ENCODE measurements around the gene LRRC8D. TPM values are rescaled to one million over a fixed set of nuclear protein-coding genes. Genes with fewer than 3 reads are reported as not detected.

Gene LRRC8D
- total RNA-seq, 3 donors from 2014 or later (not counting 1 experiment from before 2014, with no cell fraction given): 16.2 to 26.2 (median 17.1) TPM

DNA sequence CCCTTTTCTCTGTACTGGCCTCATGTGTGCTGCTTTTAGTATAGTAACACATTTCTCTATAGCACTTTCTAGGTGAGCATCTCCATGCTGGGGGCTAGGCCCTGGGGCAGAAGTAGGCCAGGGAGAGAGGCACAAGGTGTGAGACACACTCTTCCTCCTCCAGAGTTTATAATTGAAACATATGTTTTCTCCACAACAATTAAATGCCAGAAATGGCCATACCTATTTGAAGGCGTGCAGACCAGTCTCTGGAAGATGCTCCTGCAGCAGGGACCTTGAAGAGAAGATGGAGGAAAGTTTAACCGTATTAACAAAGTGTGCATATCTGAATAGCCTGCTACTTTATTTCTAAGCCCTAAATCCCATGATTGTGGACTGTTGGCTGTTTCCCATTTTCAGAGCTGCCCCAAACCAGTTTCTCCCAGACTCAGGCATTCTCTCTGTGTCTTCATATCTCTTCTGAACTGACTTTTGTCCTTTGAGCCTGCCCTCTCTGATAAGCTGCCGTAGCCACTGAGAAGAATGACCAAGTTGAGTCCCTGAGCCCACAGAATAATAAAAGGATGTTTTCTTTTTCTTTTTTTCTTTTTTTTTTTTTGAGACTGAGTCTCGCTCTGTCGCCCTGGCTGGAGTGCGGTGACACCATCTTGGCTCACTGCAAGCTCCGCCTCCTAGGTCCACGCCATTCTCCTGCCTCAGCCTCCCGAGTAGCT is 81.3 kb downstream of the LRRC8D start:
- H3K27ac Mint-ChIP-seq: no peak overlapping the region
- no peak for DNase-seq
- H3K27me3 Mint-ChIP-seq (ENCODE audit: low read depth in 2 of 2): no peaks in the 10 kb centered on the region
- peaks cover 7% of the 10 kb centered on the region for H3K4me1 ChIP-seq (ENCODE audit: control insufficient read depth, insufficient read depth, low read length)
- H3K9me3 ChIP-seq (ENCODE audit: control insufficient read depth, insufficient read depth, low read length): no peaks in the 10 kb centered on the region
- peaks cover 3% of the 10 kb centered on the region for H3K36me3 ChIP-seq (ENCODE audit: control insufficient read depth, insufficient read depth, low read length)
- H3K27me3 ChIP-seq (ENCODE audit: control insufficient read depth, insufficient read depth, low read length): no peaks in the 10 kb centered on the region
- ATAC-seq: no peak
- intact Hi-C loops (cut with micrococcal nuclease): no loop called here
- no peak overlapping the region for H3K4me3 ChIP-seq (ENCODE audit: low read length)
- H3K36me3 Mint-ChIP-seq: no peaks in the 10 kb centered on the region
- 97% methylated on average over 9 of the region's 9 CpGs for WGBS (ENCODE audit: insufficient coverage)
- no peak overlapping the region for H3K4me3 Mint-ChIP-seq
- no peaks in the 10 kb centered on the region for H3K9me3 Mint-ChIP-seq
- H3K4me1 Mint-ChIP-seq: peaks cover 36 to 42% of the 10 kb centered on the region in 2 donors
- H3K27ac ChIP-seq (ENCODE audit: low read length): no peak overlapping the region
- TF ChIP-seq, protein P1, sequence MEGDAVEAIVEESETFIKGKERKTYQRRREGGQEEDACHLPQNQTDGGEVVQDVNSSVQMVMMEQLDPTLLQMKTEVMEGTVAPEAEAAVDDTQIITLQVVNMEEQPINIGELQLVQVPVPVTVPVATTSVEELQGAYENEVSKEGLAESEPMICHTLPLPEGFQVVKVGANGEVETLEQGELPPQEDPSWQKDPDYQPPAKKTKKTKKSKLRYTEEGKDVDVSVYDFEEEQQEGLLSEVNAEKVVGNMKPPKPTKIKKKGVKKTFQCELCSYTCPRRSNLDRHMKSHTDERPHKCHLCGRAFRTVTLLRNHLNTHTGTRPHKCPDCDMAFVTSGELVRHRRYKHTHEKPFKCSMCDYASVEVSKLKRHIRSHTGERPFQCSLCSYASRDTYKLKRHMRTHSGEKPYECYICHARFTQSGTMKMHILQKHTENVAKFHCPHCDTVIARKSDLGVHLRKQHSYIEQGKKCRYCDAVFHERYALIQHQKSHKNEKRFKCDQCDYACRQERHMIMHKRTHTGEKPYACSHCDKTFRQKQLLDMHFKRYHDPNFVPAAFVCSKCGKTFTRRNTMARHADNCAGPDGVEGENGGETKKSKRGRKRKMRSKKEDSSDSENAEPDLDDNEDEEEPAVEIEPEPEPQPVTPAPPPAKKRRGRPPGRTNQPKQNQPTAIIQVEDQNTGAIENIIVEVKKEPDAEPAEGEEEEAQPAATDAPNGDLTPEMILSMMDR (IDR thresholded peaks at IDR 0.05): no peak

DNA sequence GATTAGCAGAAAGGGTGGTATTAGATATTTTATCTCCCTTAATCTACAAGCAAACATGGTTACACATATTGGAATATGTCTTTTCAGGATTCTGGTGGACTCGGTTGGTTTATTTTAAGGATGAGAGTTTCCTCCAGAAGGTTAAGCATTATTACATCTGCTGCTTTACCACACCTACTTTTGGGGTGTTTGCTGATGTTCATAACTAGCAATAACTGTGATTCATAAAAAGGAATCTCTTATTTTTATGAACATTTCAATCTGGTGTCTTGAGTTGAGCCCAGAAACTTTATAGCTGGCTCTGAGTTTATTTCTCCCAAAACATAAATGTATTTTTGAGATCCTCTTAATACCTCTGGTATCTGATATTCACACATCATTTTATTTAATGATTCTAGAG is 82.7 kb downstream of the LRRC8D start:
- Histone ChIP-seq H3K9me3 (ENCODE audit: control insufficient read depth, insufficient read depth, low read length) (no peaks in the 10 kb centered on the region), H3K4me1 (ENCODE audit: control insufficient read depth, insufficient read depth, low read length) (peaks cover 7% of the 10 kb centered on the region), H3K27ac (ENCODE audit: low read length) (no peak overlapping the region), H3K36me3 (ENCODE audit: control insufficient read depth, insufficient read depth, low read length) (peaks cover 3% of the 10 kb centered on the region), H3K4me3 (ENCODE audit: low read length) (no peak overlapping the region), H3K27me3 (ENCODE audit: control insufficient read depth, insufficient read depth, low read length) (no peaks in the 10 kb centered on the region)
- no peaks in the 10 kb centered on the region for H3K36me3 Mint-ChIP-seq
- intact Hi-C loops (cut with micrococcal nuclease): no loop called here
- H3K4me1 Mint-ChIP-seq: peaks cover 39% of the 10 kb centered on the region in 2 donors
- WGBS (ENCODE audit: insufficient coverage): no CpG with 5 or more reads among the region's 1 CpG
- no peak overlapping the region for H3K4me3 Mint-ChIP-seq
- ATAC-seq: no peak
- H3K27me3 Mint-ChIP-seq (ENCODE audit: low read depth in 2 of 2): no peaks in the 10 kb centered on the region
- no peaks in the 10 kb centered on the region for H3K9me3 Mint-ChIP-seq
- TF ChIP-seq, protein P1 (IDR thresholded peaks at IDR 0.05): no peak
- DNase-seq: no peak
- H3K27ac Mint-ChIP-seq: no peak overlapping the region

DNA sequence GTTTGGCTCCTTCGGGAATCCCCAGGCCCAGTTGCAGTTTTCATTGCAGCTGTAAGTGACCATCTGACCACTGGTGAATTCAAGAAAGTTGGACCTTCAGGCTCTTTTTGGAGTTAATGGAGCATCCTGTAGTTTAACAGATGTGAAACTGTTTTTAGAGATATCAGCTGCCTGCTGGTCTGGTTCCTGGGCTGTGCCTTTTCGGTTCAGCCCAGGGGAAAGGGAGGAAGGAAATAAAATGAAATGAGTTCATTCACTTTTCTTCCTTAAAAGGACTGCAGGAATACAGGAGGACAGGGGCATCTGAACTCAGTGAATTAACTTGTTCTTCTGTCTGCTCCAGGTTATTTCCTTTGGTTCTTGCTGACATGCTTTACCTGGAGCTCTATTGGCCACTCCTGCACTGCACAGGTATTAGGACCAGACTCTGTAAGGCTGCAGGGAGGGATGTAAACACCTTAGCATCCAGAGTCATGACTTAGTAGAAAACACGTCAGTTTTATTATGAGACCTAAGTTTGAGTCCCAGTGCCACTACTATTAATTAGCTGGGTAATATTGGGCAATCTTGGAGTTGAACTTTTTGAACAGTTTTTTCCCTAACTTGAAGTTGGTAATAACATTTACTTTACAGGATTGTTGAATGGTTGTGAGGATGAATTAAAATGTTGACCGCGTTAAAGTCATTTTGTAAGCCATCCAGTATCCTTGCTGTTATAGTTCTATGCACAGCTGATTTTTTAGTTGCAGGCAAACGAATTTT is 83.6 kb downstream of the LRRC8D start:
- no peak overlapping the region for H3K4me3 ChIP-seq (ENCODE audit: low read length)
- intact Hi-C loops (cut with micrococcal nuclease): no loop called here
- no peak overlapping the region for H3K27ac ChIP-seq (ENCODE audit: low read length)
- H3K9me3 Mint-ChIP-seq: no peaks in the 10 kb centered on the region
- no peaks in the 10 kb centered on the region for H3K36me3 Mint-ChIP-seq
- 60% methylated on average over 6 of the region's 6 CpGs for WGBS (ENCODE audit: insufficient coverage)
- TF ChIP-seq, protein P1 (IDR thresholded peaks at IDR 0.05): no peak
- no peak overlapping the region for H3K27ac Mint-ChIP-seq
- no peaks in the 10 kb centered on the region for H3K27me3 ChIP-seq (ENCODE audit: control insufficient read depth, insufficient read depth, low read length)
- H3K4me1 ChIP-seq (ENCODE audit: control insufficient read depth, insufficient read depth, low read length): peaks cover 7% of the 10 kb centered on the region
- peaks cover 43 to 47% of the 10 kb centered on the region in 2 donors for H3K4me1 Mint-ChIP-seq
- H3K4me3 Mint-ChIP-seq: no peak overlapping the region
- no peaks in the 10 kb centered on the region for H3K27me3 Mint-ChIP-seq (ENCODE audit: low read depth in 2 of 2)
- H3K36me3 ChIP-seq (ENCODE audit: control insufficient read depth, insufficient read depth, low read length): no peaks in the 10 kb centered on the region
- no peak for DNase-seq
- no peaks in the 10 kb centered on the region for H3K9me3 ChIP-seq (ENCODE audit: control insufficient read depth, insufficient read depth, low read length)
- no peak for ATAC-seq

Data from natural killer cell (primary cell).